NT2/D1 (cell line): ENCODE measurements around the gene CHIC2.

Experiments
- YY1 ChIP-seq: IDR thresholded peaks from 2 replicates; pipeline ENCODE4 v1.6.1; 2011; ENCODE audit not compliant: insufficient read length, insufficient read depth
- ZNF274 ChIP-seq: IDR thresholded peaks from 2 replicates; pipeline ENCODE4 v1.6.1; 2011; ENCODE audit warnings: mild to moderate bottlenecking, low read depth, low read length

DNA sequence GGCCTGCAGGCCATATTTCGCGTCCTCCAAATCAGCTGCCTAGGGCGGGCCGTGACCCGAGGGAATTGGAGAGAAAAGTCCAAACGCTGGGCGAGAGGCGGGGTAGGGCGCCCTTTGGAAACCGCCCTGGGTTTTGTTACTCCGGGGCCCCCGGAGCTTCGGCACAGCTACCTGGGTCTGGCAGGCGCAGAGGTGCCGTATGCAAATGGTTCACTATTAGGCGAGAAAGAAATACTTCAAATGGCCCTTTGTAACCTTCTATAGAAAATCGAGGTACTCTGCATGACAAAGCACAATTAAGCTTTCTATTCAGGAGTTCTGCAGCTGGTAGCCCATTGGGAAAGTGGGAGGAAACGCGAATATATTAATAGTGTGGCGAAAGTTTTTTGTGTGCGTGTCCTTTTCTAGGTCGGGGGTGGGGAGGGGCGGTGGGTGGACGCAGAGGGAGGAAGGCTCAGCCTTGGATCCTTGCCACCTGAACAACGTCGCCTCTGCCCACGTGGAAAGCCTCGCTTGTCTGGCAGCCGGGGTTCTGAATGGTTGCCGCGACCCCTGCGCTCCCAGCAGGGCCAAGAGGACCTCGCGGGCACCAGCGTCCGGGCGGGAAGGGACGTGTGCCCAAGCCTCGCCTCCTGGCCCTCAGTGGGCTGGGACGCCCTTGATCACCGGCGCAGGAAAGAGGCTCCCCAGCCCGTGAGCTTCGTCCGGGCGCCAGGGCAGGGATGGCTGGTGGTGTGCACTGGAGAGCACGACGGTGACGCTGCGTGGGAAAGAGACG is 45.0 kb upstream of the CHIC2 start:
- TF ChIP-seq YY1 = no peak
- no peak for TF ChIP-seq ZNF274
